GM20000 (cell line): ENCODE measurements around the gene STON2.
A peak's percentile ranks its signal among the peaks of the same experiment; 100 is the strongest.

Experiments used
- DNase-seq: peaks from one replicate; pipeline ENCODE4 v3.0.0; 2012; ENCODE audit warnings: low spot score
- CTCF ChIP-seq: IDR thresholded peaks from 2 replicates; pipeline ENCODE4 v1.5.1; 2012; ENCODE audit warnings: mild to moderate bottlenecking, control low read depth; ENCODE audit errors: extremely low read depth, missing control alignments

Gene STON2

GRCh38 chr14:81289516-81289915, 110.6 kb downstream of the STON2 start:
- no peak for TF ChIP-seq CTCF
- DNase-seq = no peak

- no peak for TF ChIP-seq CTCF
- DNase-seq = no peak
Observed at GRCh38 chr14:81286574-81287370, 113.4 kb downstream of the STON2 start.

GRCh38 chr14:81285245-81285644, 114.9 kb downstream of the STON2 start:
- no peak for DNase-seq
- TF ChIP-seq CTCF = no peak

GRCh38 chr14:81281332-81281731, 118.8 kb downstream of the STON2 start:
- no peak for DNase-seq
- TF ChIP-seq CTCF = no peak

GRCh38 chr14:81280136-81280791, 119.9 kb downstream of the STON2 start:
- DNase-seq = no peak
- no peak for TF ChIP-seq CTCF

- DNase-seq = no peak
- TF ChIP-seq CTCF = no peak
Observed at GRCh38 chr14:81277096-81277495, 123.0 kb downstream of the STON2 start.

GRCh38 chr14:81276073-81277069, 123.8 kb downstream of the STON2 start:
- no peak for TF ChIP-seq CTCF
- peak; percentile 22 for DNase-seq
